ENCODE measurements around the gene LGALS3. TPM values are rescaled to one million over a fixed set of nuclear protein-coding genes. Genes with fewer than 3 reads are reported as not detected.

The LGALS3 gene
- total and polyA plus RNA-seq, 3 donors from 2014 or later: 169 to 274 (median 224) TPM

GRCh38 chr14:55111122-55111708, 17.8 kb upstream of the LGALS3 start:
- no peak overlapping the region for H3K27ac ChIP-seq
- H3K36me3 ChIP-seq (ENCODE audit: low read depth, missing control alignments): no peaks in the 10 kb centered on the region
- H3K4me1 ChIP-seq: peaks cover 29% of the 10 kb centered on the region
- intact Hi-C loops (cut with DNase I; ENCODE audit: low total_unique reads): no loop called here
- no peaks in the 10 kb centered on the region for H3K9me3 ChIP-seq
- DNase-seq: no peak
- H3K27me3 ChIP-seq: no peaks in the 10 kb centered on the region
- TF ChIP-seq CTCF (IDR thresholded peaks at IDR 0.05) (no peak), POLR2A (IDR thresholded peaks at IDR 0.05) (no peak)
- H3K4me3 ChIP-seq: no peak overlapping the region
- WGBS, 2 donors: 97% methylated on average over 8 to 10 of the region's 10 CpGs

GRCh38 chr14:55114720-55115119, 14.3 kb upstream of the LGALS3 start:
- no peak for DNase-seq
- intact Hi-C loops (cut with DNase I; ENCODE audit: low total_unique reads): no loop called here
- Histone ChIP-seq H3K9me3 (no peaks in the 10 kb centered on the region), H3K27me3 (no peaks in the 10 kb centered on the region), H3K4me1 (peaks cover 42% of the 10 kb centered on the region), H3K36me3 (ENCODE audit: low read depth, missing control alignments) (no peaks in the 10 kb centered on the region), H3K4me3 (no peak overlapping the region), H3K27ac (no peak overlapping the region)
- WGBS, 2 donors: 83 to 89% methylated on average over 2 of the region's 2 CpGs
- TF ChIP-seq POLR2A (IDR thresholded peaks at IDR 0.05) (no peak), CTCF (IDR thresholded peaks at IDR 0.05) (no peak)

- Histone ChIP-seq H3K4me3 (no peak overlapping the region), H3K4me1 (peaks cover 48% of the 10 kb centered on the region), H3K27ac (no peak overlapping the region), H3K36me3 (ENCODE audit: low read depth, missing control alignments) (no peaks in the 10 kb centered on the region), H3K27me3 (no peaks in the 10 kb centered on the region), H3K9me3 (no peaks in the 10 kb centered on the region)
- intact Hi-C loops (cut with DNase I; ENCODE audit: low total_unique reads): no loop called here
- DNase-seq: peak; percentile 71
- no peak for TF ChIP-seq POLR2A (IDR thresholded peaks at IDR 0.05)
- WGBS, 2 donors: 21 to 31% methylated on average over 3 of the region's 3 CpGs
These were observed 13.6 kb upstream of the LGALS3 start for GRCh38 chr14:55115460-55115859.

GRCh38 chr14:55115861-55116245, 13.2 kb upstream of the LGALS3 start:
- TF ChIP-seq POLR2A (IDR thresholded peaks at IDR 0.05) (no peak), CTCF (IDR thresholded peaks at IDR 0.05) (no peak)
- H3K4me3 ChIP-seq: no peak overlapping the region
- no peaks in the 10 kb centered on the region for H3K27me3 ChIP-seq
- intact Hi-C loops (cut with DNase I; ENCODE audit: low total_unique reads): no loop called here
- peak overlapping the region; percentile 0 to 91 for H3K27ac ChIP-seq
- WGBS, 2 donors: 65 to 76% methylated on average over 4 of the region's 4 CpGs
- H3K36me3 ChIP-seq (ENCODE audit: low read depth, missing control alignments): no peaks in the 10 kb centered on the region
- H3K9me3 ChIP-seq: no peaks in the 10 kb centered on the region
- no peak for DNase-seq
- peaks cover 52% of the 10 kb centered on the region for H3K4me1 ChIP-seq

- Histone ChIP-seq H3K4me1 (peaks cover 57% of the 10 kb centered on the region), H3K27me3 (no peaks in the 10 kb centered on the region), H3K9me3 (no peaks in the 10 kb centered on the region), H3K36me3 (ENCODE audit: low read depth, missing control alignments) (no peaks in the 10 kb centered on the region), H3K27ac (peak overlapping the region; percentile 0 to 91), H3K4me3 (no peak overlapping the region)
- intact Hi-C loops (cut with DNase I; ENCODE audit: low total_unique reads): no loop called here
- no peak for DNase-seq
- WGBS, 2 donors: 52 to 85% methylated on average over 11 of the region's 11 CpGs
- TF ChIP-seq POLR2A (IDR thresholded peaks at IDR 0.05): no peak
- no peak for TF ChIP-seq CTCF (IDR thresholded peaks at IDR 0.05)
These were observed 12.6 kb upstream of the LGALS3 start for GRCh38 chr14:55116246-55117030.
